ENCODE data around the gene NAV1. TPM values are rescaled to one million over a fixed set of nuclear protein-coding genes. Genes with fewer than 3 reads are reported as not detected.

Gene NAV1
- total and polyA plus RNA-seq, 2 of the 8 experiments (the other 6 are each of a cell fraction or from before 2014, with no cell fraction given), result 9.9 to 42.7 TPM

GRCh38 chr1:201551877-201552731 lies 13.2 kb downstream of the NAV1 start:
- Histone ChIP-seq H4K5ac (ENCODE audit: insufficient read length, low read depth, low read length) (no peak overlapping the region), H2BK20ac (ENCODE audit: low read length) (no peak overlapping the region), H3K18ac (ENCODE audit: extremely low read depth, low read length) (no peak overlapping the region), H4K8ac (ENCODE audit: extremely low read depth, insufficient read depth, low read length) (no peak overlapping the region), H4K91ac (replicated peaks; ENCODE audit: insufficient read length, low read length) (no peak overlapping the region), H2BK5ac (ENCODE audit: low read depth, low read length) (no peak overlapping the region), H3K36me3 (ENCODE audit: control insufficient read depth in 2 of 4, insufficient read depth in 4 of 4, low read length in 3 of 4) (no peaks in the 10 kb centered on the region), H3K56ac (replicated peaks; ENCODE audit: insufficient read length, low read depth, low read length) (no peak overlapping the region), H3K9me3 (ENCODE audit: insufficient read depth in 2 of 2, low read depth in 1 of 2, low read length in 1 of 2) (no peaks in the 10 kb centered on the region), H3K4ac (replicated peaks; ENCODE audit: insufficient read length, low read depth, low read length) (no peak overlapping the region), H3K27me3 (replicated peaks in 1 of 4; ENCODE audit: control insufficient read depth in 3 of 4, extremely low read depth in 1 of 4, insufficient read depth in 3 of 4, low read length in 3 of 4) (no peaks in the 10 kb centered on the region), H3K23me2 (ENCODE audit: low read depth, low read length) (no peaks in the 10 kb centered on the region; the same call in 1 of the 2 replicates), H3K4me3 (ENCODE audit: extremely low read depth in 1 of 4, insufficient read depth in 2 of 4, low read depth in 3 of 4, low read length in 4 of 4) (no peak overlapping the region), H3K79me1 (ENCODE audit: low read depth, low read length) (no peaks in the 10 kb centered on the region), H2BK12ac (ENCODE audit: low read depth, low read length) (no peak overlapping the region), H3K23ac (ENCODE audit: insufficient read length) (no peak overlapping the region), H3K9ac (replicated peaks in 1 of 4; ENCODE audit: extremely low read depth in 1 of 4, low read depth in 3 of 4, low read length in 3 of 4) (no peak overlapping the region), H2BK120ac (replicated peaks; ENCODE audit: low read depth, low read length) (no peak overlapping the region), H3K14ac (ENCODE audit: insufficient read length) (no peak overlapping the region), H2AK5ac (ENCODE audit: low read depth, low read length) (no peak overlapping the region), H2BK15ac (ENCODE audit: low read length) (no peak overlapping the region), H4K20me1 (replicated peaks in 1 of 2; ENCODE audit: control insufficient read depth in 1 of 2, insufficient read depth in 2 of 2, low read length in 2 of 2) (no peaks in the 10 kb centered on the region), H3K4me2 (ENCODE audit: insufficient read depth in 1 of 2, low read depth in 2 of 2, low read length in 2 of 2) (no peak overlapping the region), H3K4me1 (replicated peaks in 1 of 4; ENCODE audit: control insufficient read depth in 3 of 4, insufficient read depth in 4 of 4, low read length in 3 of 4) (peaks cover 0 to 6% (median 1%) of the 10 kb centered on the region in 4 experiments; a peak in 3 of 7 replicates), H3K79me2 (ENCODE audit: control insufficient read depth in 1 of 2, insufficient read depth in 2 of 2, low read length in 2 of 2) (no peaks in the 10 kb centered on the region), H2AFZ (ENCODE audit: low read length) (no peak overlapping the region), H3K27ac (ENCODE audit: low read depth, low read length) (no peak overlapping the region)
- FAIRE-seq (no peak), DNase-seq (ENCODE audit: low read depth in 1 of 2, low spot score in 2 of 2) (no peak)
- WGBS, 2 experiments (ENCODE audit: extremely low coverage in 1 of 2, insufficient coverage in 1 of 2, insufficient read length in 1 of 2, insufficient replicate concordance in 2 of 2, low coverage in 1 of 2, low lambda C conversion rate in 2 of 2, missing lambda C conversion rate in 1 of 2), result 93% methylated on average over 12 of the region's 12 CpGs; no CpG with 5 or more reads in 1 of the 2 experiments
- CTCF ChIA-PET (ENCODE audit: partially characterized antibody), result interaction anchor here (0.5 to 43.8 kb wide), 16 partner anchors 8 to 270 kb away, joined by 3 to 929 read pairs (median 4); partner anchors contain the start of gene CSRP1
- no peak for TF ChIP-seq SP1 (IDR thresholded peaks at IDR 0.05; ENCODE audit: low read depth, low read length)
- TF ChIP-seq KDM1A (IDR thresholded peaks at IDR 0.05; ENCODE audit: borderline replicate concordance, low read length), result 0 out of 2 replicates have a peak, but pooled peaks have one; percentile 37
- no peak for TF ChIP-seq RXRA (IDR thresholded peaks at IDR 0.05; ENCODE audit: insufficient read depth, low read depth, low read length)
- POLR2A ChIA-PET (ENCODE audit: partially characterized antibody), result no interaction called here

Data from H1 (cell line).